Osteocyte (in vitro differentiated cells): ENCODE results near the gene FAM9A. TPM values are rescaled to one million over a fixed set of nuclear protein-coding genes. Genes with fewer than 3 reads are reported as not detected.

Experiments used
- DNase-seq: peaks from one replicate; pipeline ENCODE4 v3.0.0; 2021; ENCODE audit warnings: mixed read lengths; ENCODE audit not compliant: unreplicated experiment; ENCODE audit errors: extremely low spot score
- H3K27ac Mint-ChIP-seq: one replicate; pipeline ENCODE4 v1.8.0; 2021; ENCODE audit warnings: mild to moderate bottlenecking, mixed read lengths; ENCODE audit not compliant: unreplicated experiment
- H3K27me3 Mint-ChIP-seq: one replicate; pipeline ENCODE4 v1.8.0; 2021; ENCODE audit warnings: mixed read lengths; ENCODE audit not compliant: unreplicated experiment
- H3K36me3 Mint-ChIP-seq: one replicate; pipeline ENCODE4 v1.8.0; 2021; ENCODE audit warnings: mixed read lengths; ENCODE audit not compliant: unreplicated experiment
- H3K4me1 Mint-ChIP-seq: one replicate; pipeline ENCODE4 v1.8.0; 2021; ENCODE audit warnings: mixed read lengths; ENCODE audit not compliant: unreplicated experiment
- H3K4me3 Mint-ChIP-seq: one replicate; pipeline ENCODE4 v1.8.0; 2021; ENCODE audit warnings: mild to moderate bottlenecking, moderate library complexity, mixed read lengths; ENCODE audit not compliant: unreplicated experiment
- H3K9me3 Mint-ChIP-seq: one replicate; pipeline ENCODE4 v1.8.0; 2021; ENCODE audit warnings: mixed read lengths; ENCODE audit not compliant: unreplicated experiment
- CTCF ChIP-seq: fragments of 200-600 bp; sonication (generic); IDR thresholded peaks from 2 replicates; pipeline ENCODE4 v1.5.0; 2021; ENCODE audit warnings: antibody characterized with exemption, mild to moderate bottlenecking, moderate library complexity
- total RNA-seq: library from RNA; stranded (reverse); gene quantifications from 2 replicates; pipeline ENCODE4 v1.2.1, GENCODE V29; 2021

Gene FAM9A
- total RNA-seq, 1 donor from 2014 or later = not detected

- Mint-ChIP-seq H3K4me3 (no peak overlapping the region), H3K36me3 (no peaks in the 10 kb centered on the region), H3K9me3 (no peaks in the 10 kb centered on the region), H3K27ac (no peak overlapping the region), H3K27me3 (peaks cover 17% of the 10 kb centered on the region), H3K4me1 (no peaks in the 10 kb centered on the region)
- no peak for DNase-seq
- peak; percentile 65 for TF ChIP-seq CTCF
Measured at GRCh38 chrX:8748855-8749254, 52.3 kb downstream of the FAM9A start.

- DNase-seq = no peak
- no peak overlapping the region for H3K27ac Mint-ChIP-seq
- H3K27me3 Mint-ChIP-seq = peaks cover 14% of the 10 kb centered on the region
- H3K4me3 Mint-ChIP-seq = no peak overlapping the region
- H3K36me3 Mint-ChIP-seq = no peaks in the 10 kb centered on the region
- peak; percentile 62 for TF ChIP-seq CTCF
- no peaks in the 10 kb centered on the region for H3K9me3 Mint-ChIP-seq
- no peaks in the 10 kb centered on the region for H3K4me1 Mint-ChIP-seq
Measured at GRCh38 chrX:8743126-8743732, 58.0 kb downstream of the FAM9A start.

- no peak for DNase-seq
- H3K27me3 Mint-ChIP-seq = peaks cover 13% of the 10 kb centered on the region
- H3K4me1 Mint-ChIP-seq = no peaks in the 10 kb centered on the region
- H3K9me3 Mint-ChIP-seq = no peaks in the 10 kb centered on the region
- H3K4me3 Mint-ChIP-seq = no peak overlapping the region
- H3K27ac Mint-ChIP-seq = no peak overlapping the region
- TF ChIP-seq CTCF = no peak
- H3K36me3 Mint-ChIP-seq = no peaks in the 10 kb centered on the region
Measured at GRCh38 chrX:8741981-8742380, 59.2 kb downstream of the FAM9A start.

Other genes starting within 250 kb of the FAM9A start
- 0.08 TPM in 2 replicates for gene ANOS1, start 69.2 kb downstream of the FAM9A start, total RNA-seq
- gene FAM9B, start 232.7 kb upstream of the FAM9A start, total RNA-seq = not detected in 2 replicates